Neuron (in vitro differentiated cells): ENCODE measurements around the gene SRPK1.

Experiments
- H2AFZ ChIP-seq: one replicate; pipeline ENCODE4 v1.6.1; 2013; ENCODE audit warnings: low read depth, mild to moderate bottlenecking, inconsistent platforms, low read length, moderate library complexity
- H3K27me3 ChIP-seq: one replicate; pipeline ENCODE4 v1.6.1; 2013; ENCODE audit warnings: low read length; ENCODE audit not compliant: insufficient read depth
- H3K36me3 ChIP-seq: one replicate; pipeline ENCODE4 v1.6.1; 2013; ENCODE audit warnings: low read length; ENCODE audit not compliant: insufficient read depth
- H3K4me1 ChIP-seq: one replicate; pipeline ENCODE4 v1.6.1; 2013; ENCODE audit warnings: low read length; ENCODE audit not compliant: insufficient read depth
- H3K4me3 ChIP-seq: 2 replicates; pipeline ENCODE4 v1.5.1; 2013; ENCODE audit warnings: mild to moderate bottlenecking, low read length, moderate library complexity
- H3K9me3 ChIP-seq: one replicate; pipeline ENCODE4 v1.6.1; 2013; ENCODE audit warnings: low read length

SRPK1 gene

GRCh38 chr6:35859367-35859766 is 61.5 kb downstream of the SRPK1 start:
- no peaks in the 10 kb centered on the region for H3K9me3 ChIP-seq
- H3K4me3 ChIP-seq, result no peak overlapping the region
- no peaks in the 10 kb centered on the region for H3K27me3 ChIP-seq
- no peaks in the 10 kb centered on the region for H3K4me1 ChIP-seq
- H2AFZ ChIP-seq, result no peak overlapping the region
- peaks cover 64% of the 10 kb centered on the region for H3K36me3 ChIP-seq

- Histone ChIP-seq H2AFZ (no peak overlapping the region), H3K4me1 (no peaks in the 10 kb centered on the region), H3K9me3 (no peaks in the 10 kb centered on the region), H3K4me3 (no peak overlapping the region), H3K27me3 (no peaks in the 10 kb centered on the region), H3K36me3 (peaks cover 73% of the 10 kb centered on the region)
Observed at GRCh38 chr6:35857853-35858252, 63.0 kb downstream of the SRPK1 start.

- Histone ChIP-seq H3K4me1 (no peaks in the 10 kb centered on the region), H2AFZ (no peak overlapping the region), H3K9me3 (no peaks in the 10 kb centered on the region), H3K36me3 (peaks cover 78% of the 10 kb centered on the region), H3K4me3 (no peak overlapping the region), H3K27me3 (no peaks in the 10 kb centered on the region)
Observed at GRCh38 chr6:35856250-35856649, 64.6 kb downstream of the SRPK1 start.

- Histone ChIP-seq H3K9me3 (peaks cover 7% of the 10 kb centered on the region), H3K36me3 (peaks cover 79% of the 10 kb centered on the region), H3K4me1 (no peaks in the 10 kb centered on the region), H2AFZ (no peak overlapping the region), H3K27me3 (no peaks in the 10 kb centered on the region), H3K4me3 (no peak overlapping the region)
Observed at GRCh38 chr6:35852994-35853393, 67.9 kb downstream of the SRPK1 start.

DNA sequence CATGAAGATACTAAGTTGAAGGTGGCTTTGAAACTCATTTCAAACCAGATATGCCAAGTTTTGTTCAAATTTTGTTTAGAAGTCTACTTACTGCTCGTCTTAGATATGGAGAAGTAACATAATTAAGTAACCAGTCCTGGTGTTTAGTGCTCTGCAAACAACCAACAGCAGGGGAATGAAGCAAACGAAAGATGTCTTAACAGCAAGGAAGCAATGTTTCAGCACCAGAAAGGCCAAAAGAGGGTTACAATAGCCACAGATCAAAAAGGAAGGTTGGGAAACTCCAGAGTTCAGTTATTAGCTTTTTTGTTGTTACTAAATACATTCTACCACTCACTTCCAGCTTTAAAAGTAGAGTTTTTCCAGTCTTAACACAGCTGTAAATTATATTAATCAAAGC is 70.7 kb downstream of the SRPK1 start:
- no peak overlapping the region for H3K4me3 ChIP-seq
- H3K27me3 ChIP-seq, result no peaks in the 10 kb centered on the region
- no peak overlapping the region for H2AFZ ChIP-seq
- H3K36me3 ChIP-seq, result peaks cover 68% of the 10 kb centered on the region
- peaks cover 9% of the 10 kb centered on the region for H3K9me3 ChIP-seq
- H3K4me1 ChIP-seq, result no peaks in the 10 kb centered on the region

DNA sequence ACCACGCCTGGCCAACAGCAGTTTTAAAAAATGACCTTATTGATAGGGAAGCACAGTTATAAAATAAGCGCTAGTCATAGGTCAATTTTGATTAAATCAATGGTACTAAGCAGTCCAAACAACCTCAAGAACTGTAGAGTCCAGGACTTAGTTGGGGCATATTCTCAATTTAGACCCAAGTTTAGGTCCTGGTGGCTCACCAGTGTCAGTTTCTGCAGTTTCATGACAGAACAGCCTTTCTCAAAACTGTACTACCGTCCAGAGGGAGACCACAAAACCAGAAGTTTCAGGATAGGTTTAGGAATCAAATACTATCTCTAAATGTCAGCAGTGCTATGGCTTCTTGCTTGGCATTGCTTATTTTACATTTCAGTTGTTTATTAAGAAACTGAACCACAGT is 76.6 kb downstream of the SRPK1 start:
- Histone ChIP-seq H3K36me3 (peaks cover 51% of the 10 kb centered on the region), H2AFZ (no peak overlapping the region)

DNA sequence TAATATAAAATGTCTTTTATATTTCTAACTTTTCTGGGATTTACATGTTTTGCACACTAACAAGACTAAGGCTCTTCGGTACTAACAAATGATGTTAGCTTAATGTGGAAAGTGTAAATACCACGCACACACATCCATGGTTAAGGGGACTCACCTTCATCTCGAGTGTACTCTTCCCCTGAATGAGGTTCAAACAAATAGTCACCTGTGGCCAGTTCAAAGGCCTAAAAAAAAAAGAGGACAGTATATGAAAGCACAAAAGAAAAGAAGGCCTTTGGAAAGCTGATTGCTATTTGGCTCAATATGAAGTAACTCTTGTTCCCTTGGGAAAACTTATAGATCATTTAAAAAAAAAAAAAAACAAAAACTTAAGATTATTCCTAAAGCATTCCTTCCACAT is 78.5 kb downstream of the SRPK1 start:
- Histone ChIP-seq H3K4me1 (no peaks in the 10 kb centered on the region), H3K4me3 (no peak overlapping the region), H3K36me3 (peaks cover 53% of the 10 kb centered on the region), H2AFZ (no peak overlapping the region), H3K9me3 (no peaks in the 10 kb centered on the region), H3K27me3 (no peaks in the 10 kb centered on the region)

More for the DNA sequence above, 76.6 kb downstream of the SRPK1 start:
- Histone ChIP-seq H3K27me3 (no peaks in the 10 kb centered on the region), H3K4me3 (no peak overlapping the region), H3K4me1 (no peaks in the 10 kb centered on the region), H3K9me3 (peaks cover 9% of the 10 kb centered on the region)

DNA sequence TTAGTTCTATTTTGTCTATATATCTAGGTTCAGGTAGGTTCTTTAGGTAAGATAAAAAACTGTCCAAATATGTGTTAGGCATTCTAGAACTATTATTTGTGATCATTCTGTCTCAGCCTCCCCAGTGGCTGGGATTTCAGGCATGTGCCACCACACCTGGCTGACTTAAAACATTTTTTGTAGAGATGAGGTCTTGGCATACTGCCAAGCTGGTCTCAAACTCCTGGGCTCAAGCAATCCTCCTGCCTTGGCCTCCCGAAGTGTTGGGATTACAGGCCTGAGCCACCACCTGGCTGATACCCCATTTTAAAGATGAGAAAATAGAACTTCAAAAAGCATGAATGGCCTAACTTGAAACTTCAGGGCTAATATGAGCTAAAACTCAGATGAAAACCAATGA is 81.9 kb downstream of the SRPK1 start:
- H3K36me3 ChIP-seq, result peaks cover 59% of the 10 kb centered on the region
- H3K9me3 ChIP-seq, result no peaks in the 10 kb centered on the region
- no peak overlapping the region for H2AFZ ChIP-seq
- no peak overlapping the region for H3K4me3 ChIP-seq
- H3K4me1 ChIP-seq, result no peaks in the 10 kb centered on the region
- H3K27me3 ChIP-seq, result no peaks in the 10 kb centered on the region

DNA sequence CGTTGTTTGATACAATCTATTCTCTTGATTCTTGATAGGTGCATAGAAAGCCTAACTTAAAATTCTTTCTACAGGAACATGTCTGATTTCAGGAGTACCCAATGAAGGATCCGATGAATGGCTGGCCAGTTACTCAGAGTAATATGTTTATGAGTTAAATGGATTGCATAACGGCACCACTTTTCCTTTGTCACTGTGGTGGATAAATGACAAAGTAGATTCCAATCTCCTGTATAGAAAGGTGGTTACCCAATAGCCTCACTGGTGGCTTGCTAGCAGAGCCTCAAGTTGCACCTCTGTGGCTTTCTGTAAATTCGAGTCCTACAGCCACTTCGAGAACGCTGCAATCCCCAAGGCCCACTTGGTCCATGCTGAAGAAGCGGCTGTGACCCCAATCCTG is 87.4 kb downstream of the SRPK1 start:
- H3K27me3 ChIP-seq, result no peaks in the 10 kb centered on the region
- H3K9me3 ChIP-seq, result no peaks in the 10 kb centered on the region
- no peak overlapping the region for H2AFZ ChIP-seq
- no peaks in the 10 kb centered on the region for H3K4me1 ChIP-seq
- H3K4me3 ChIP-seq, result no peak overlapping the region
- H3K36me3 ChIP-seq, result peaks cover 39% of the 10 kb centered on the region

- Histone ChIP-seq H3K4me1 (no peaks in the 10 kb centered on the region), H3K4me3 (no peak overlapping the region), H3K36me3 (peaks cover 28% of the 10 kb centered on the region), H3K9me3 (no peaks in the 10 kb centered on the region), H3K27me3 (no peaks in the 10 kb centered on the region), H2AFZ (no peak overlapping the region)
Observed at GRCh38 chr6:35831257-35832007, 89.5 kb downstream of the SRPK1 start.

- no peaks in the 10 kb centered on the region for H3K4me1 ChIP-seq
- no peaks in the 10 kb centered on the region for H3K9me3 ChIP-seq
- H3K27me3 ChIP-seq, result no peaks in the 10 kb centered on the region
- H2AFZ ChIP-seq, result no peak overlapping the region
- no peak overlapping the region for H3K4me3 ChIP-seq
- peaks cover 10% of the 10 kb centered on the region for H3K36me3 ChIP-seq
Observed at GRCh38 chr6:35829306-35829705, 91.6 kb downstream of the SRPK1 start.

GRCh38 chr6:35824552-35825192 is 96.2 kb downstream of the SRPK1 start:
- Histone ChIP-seq H3K4me1 (no peaks in the 10 kb centered on the region), H3K4me3 (no peak overlapping the region), H2AFZ (no peak overlapping the region), H3K27me3 (no peaks in the 10 kb centered on the region), H3K9me3 (no peaks in the 10 kb centered on the region), H3K36me3 (no peaks in the 10 kb centered on the region)

DNA sequence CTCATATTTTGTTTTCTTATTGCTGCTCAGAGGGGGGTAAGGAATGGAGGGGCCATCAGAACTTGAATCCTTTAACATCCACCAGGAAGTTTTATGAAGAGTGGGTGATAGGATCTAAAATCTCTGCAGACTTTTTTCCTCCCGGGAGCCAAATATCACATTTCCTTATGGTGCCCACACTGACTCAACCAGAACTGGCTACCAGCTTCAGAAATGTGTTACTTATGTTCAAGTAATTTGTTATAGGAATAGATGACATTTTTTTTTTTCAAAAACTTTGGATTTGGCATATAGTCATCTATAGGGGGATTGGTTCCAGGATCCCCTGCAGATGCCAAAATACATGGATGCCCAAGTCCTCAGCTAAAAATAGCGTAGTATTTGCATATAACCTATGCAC is 97.3 kb downstream of the SRPK1 start:
- H3K9me3 ChIP-seq, result no peaks in the 10 kb centered on the region
- no peaks in the 10 kb centered on the region for H3K36me3 ChIP-seq
- no peaks in the 10 kb centered on the region for H3K27me3 ChIP-seq
- H3K4me1 ChIP-seq, result no peaks in the 10 kb centered on the region
- no peak overlapping the region for H3K4me3 ChIP-seq
- H2AFZ ChIP-seq, result no peak overlapping the region

GRCh38 chr6:35817515-35817914 is 103.4 kb downstream of the SRPK1 start:
- Histone ChIP-seq H3K4me3 (no peak overlapping the region), H3K9me3 (no peaks in the 10 kb centered on the region), H3K27me3 (no peaks in the 10 kb centered on the region), H3K4me1 (no peaks in the 10 kb centered on the region), H2AFZ (no peak overlapping the region), H3K36me3 (no peaks in the 10 kb centered on the region)
